Transverse colon (tissue), 3 donors: Measurements from ENCODE around the gene SIGLEC15.

ENCODE experiments used
- CTCF ChIP-seq, 5 experiments: fragments of 200-600 bp in 3 of 5; fragments of 450-650 bp in 2 of 5; sonication (generic) in 3 of 5; IDR thresholded peaks; 1 replicate in 2 of 5; 2 replicates in 3 of 5; pipeline ENCODE4 v1.5.1; 2016 to 2017; ENCODE audit warnings: antibody characterized with exemption in 5 of 5, inconsistent platforms in 3 of 5, mild to moderate bottlenecking in 2 of 5, moderate library complexity in 1 of 5
- EP300 ChIP-seq: sonication (generic); formaldehyde crosslinking; IDR thresholded peaks from one replicate; pipeline ENCODE4 v1.6.1; 2017; ENCODE audit warnings: antibody characterized with exemption, low read depth
- POLR2A ChIP-seq: fragments of 450-650 bp; IDR thresholded peaks from one replicate; pipeline ENCODE4 v1.6.1; 2016; ENCODE audit warnings: antibody characterized with exemption, mild to moderate bottlenecking, moderate library complexity

- TF ChIP-seq POLR2A: no peak
- TF ChIP-seq CTCF (IDR thresholded peaks at IDR 0.05): no peak
- no peak for TF ChIP-seq EP300
Observed at GRCh38 chr18:45785134-45785533, 40.3 kb upstream of the SIGLEC15 start.
